HepG2 (cell line): ENCODE measurements around the gene FAM118A. TPM values are rescaled to one million over a fixed set of nuclear protein-coding genes. Genes with fewer than 3 reads are reported as not detected.
A peak's percentile ranks its signal among the peaks of the same experiment; 100 is the strongest.

Experiments
- ARID2 ChIP-seq: sonication (generic); formaldehyde crosslinking; IDR thresholded peaks from 2 replicates; pipeline ENCODE4 v1.8.1; 2022; ENCODE audit warnings: mild to moderate bottlenecking, missing genetic modification reagents, borderline replicate concordance
- CERS6 ChIP-seq: sonication (generic); formaldehyde crosslinking; IDR thresholded peaks from 2 replicates; pipeline ENCODE4 v1.5.0; 2020; ENCODE audit warnings: missing genetic modification reagents
- ELK4 ChIP-seq: sonication (generic); formaldehyde crosslinking; IDR thresholded peaks from 2 replicates; pipeline ENCODE4 v1.9.0; 2021; ENCODE audit warnings: missing genetic modification reagents, borderline replicate concordance
- ETV5 ChIP-seq: IDR thresholded peaks from 2 replicates; pipeline ENCODE4 v1.6.1; 2018; ENCODE audit warnings: missing biosample characterization, missing genetic modification reagents, inconsistent platforms, borderline replicate concordance
- FOXJ3 ChIP-seq: sonication (generic); formaldehyde crosslinking; IDR thresholded peaks from 2 replicates; pipeline ENCODE4 v1.4.0; 2020; ENCODE audit warnings: missing genetic modification reagents, mild to moderate bottlenecking, borderline replicate concordance
- GATAD2A ChIP-seq: IDR thresholded peaks from 2 replicates; pipeline ENCODE4 v1.6.1; 2016
- HHEX ChIP-seq: IDR thresholded peaks from 2 replicates; pipeline ENCODE4 v1.6.1; 2016; ENCODE audit warnings: control low read depth
- MED13 ChIP-seq: sonication (generic); formaldehyde crosslinking; IDR thresholded peaks from 2 replicates; pipeline ENCODE4 v1.5.0; 2020; ENCODE audit warnings: missing genetic modification reagents
- MYC ChIP-seq: sonication (generic); formaldehyde crosslinking; IDR thresholded peaks from 2 replicates; pipeline ENCODE4 v1.9.0; 2021; ENCODE audit warnings: missing genetic modification reagents, borderline replicate concordance
- PAWR ChIP-seq: sonication (generic); formaldehyde crosslinking; IDR thresholded peaks from 2 replicates; pipeline ENCODE4 v1.4.0; 2020; ENCODE audit warnings: missing genetic modification reagents, mild to moderate bottlenecking, borderline replicate concordance
- PRMT3 ChIP-seq: sonication (generic); formaldehyde crosslinking; IDR thresholded peaks from 2 replicates; pipeline ENCODE4 v1.8.1; 2022; ENCODE audit warnings: low read depth, mild to moderate bottlenecking, moderate library complexity, missing genetic modification reagents, borderline replicate concordance
- RERE ChIP-seq: IDR thresholded peaks from 2 replicates; pipeline ENCODE4 v1.6.1; 2016; ENCODE audit warnings: low read depth, missing genetic modification reagents, missing compliant biosample characterization
- RFX3 ChIP-seq: IDR thresholded peaks from 2 replicates; pipeline ENCODE4 v1.6.1; 2016; ENCODE audit warnings: missing biosample characterization, missing genetic modification reagents
- SP1 ChIP-seq, 2 experiments: fragments of 450-650 bp in 1 of 2; sonication (generic) in 1 of 2; formaldehyde crosslinking in 1 of 2; IDR thresholded peaks; 2 replicates each; pipeline versions ENCODE4 v1.4.0 to v1.6.1; 2016 to 2020; ENCODE audit warnings: missing genetic modification reagents in 1 of 2
- SP5 ChIP-seq: IDR thresholded peaks from 2 replicates; pipeline ENCODE4 v1.6.1; 2016; ENCODE audit warnings: low read depth, borderline replicate concordance
- SRSF9 ChIP-seq: fragments of 200-400 bp; formaldehyde crosslinking; IDR thresholded peaks from 2 replicates; pipeline ENCODE4 v1.6.1; 2018; ENCODE audit warnings: borderline replicate concordance, mild to moderate bottlenecking, low read depth, low read length; ENCODE audit not compliant: insufficient read depth, poor library complexity, severe bottlenecking
- TBP ChIP-seq: sonication (generic); formaldehyde crosslinking; IDR thresholded peaks from 2 replicates; pipeline ENCODE4 v1.5.0; 2020; ENCODE audit warnings: missing genetic modification reagents
- ZMYM3 ChIP-seq: sonication (generic); formaldehyde crosslinking; IDR thresholded peaks from 2 replicates; pipeline ENCODE4 v1.5.1; 2020; ENCODE audit warnings: mild to moderate bottlenecking, missing genetic modification reagents
- ZNF10 ChIP-seq: sonication (generic); formaldehyde crosslinking; IDR thresholded peaks from 2 replicates; pipeline ENCODE4 v1.4.0; 2020; ENCODE audit warnings: mild to moderate bottlenecking, low read depth, missing genetic modification reagents, borderline replicate concordance
- ZNF563 ChIP-seq: sonication (generic); formaldehyde crosslinking; IDR thresholded peaks from 2 replicates; pipeline ENCODE4 v1.8.0; 2022; ENCODE audit warnings: mild to moderate bottlenecking, moderate library complexity, missing genetic modification reagents
- ZNF589 ChIP-seq: sonication (generic); formaldehyde crosslinking; conservative IDR thresholded peaks from 2 replicates; pipeline ENCODE4 v1.8.0; 2022; ENCODE audit warnings: mild to moderate bottlenecking, moderate library complexity, missing genetic modification reagents
- ZNF740 ChIP-seq: sonication (generic); formaldehyde crosslinking; IDR thresholded peaks from 2 replicates; pipeline ENCODE4 v1.4.0; 2020; ENCODE audit warnings: missing genetic modification reagents
- ZNF781 ChIP-seq: sonication (generic); formaldehyde crosslinking; IDR thresholded peaks from 2 replicates; pipeline ENCODE4 v1.5.1; 2020; ENCODE audit warnings: borderline replicate concordance, mild to moderate bottlenecking, missing genetic modification reagents; ENCODE audit errors: not compliant biosample characterization
- ZSCAN29 ChIP-seq: sonication (generic); formaldehyde crosslinking; conservative IDR thresholded peaks from 2 replicates; pipeline ENCODE4 v1.4.0; 2020; ENCODE audit warnings: mild to moderate bottlenecking, missing genetic modification reagents
- polyA plus RNA-seq, 8 experiments: library from polyadenylated mRNA; depleted of rRNA in 3 of 8; stranded (reverse) in 7 of 8; unstranded in 1 of 8; fragments of >200 nt; fragmentation: Illumina TruSeq in 4 of 8; extraction: Trizol in 4 of 8; gene quantifications; 2 replicates each; pipeline versions ENCODE4 v1.2.1 to v1.2.3, GENCODE V29; 2011 to 2016; ENCODE audit warnings: low read depth in 4 of 8, missing spikeins in 1 of 8, mixed read lengths in 1 of 8; ENCODE audit not compliant: insufficient read depth in 1 of 8
- total RNA-seq, 5 experiments: library from RNA; depleted of rRNA; stranded (reverse); fragments of >200 nt; fragmentation: Illumina TruSeq; extraction: Trizol; gene quantifications; 2 replicates each; pipeline ENCODE4 v1.2.3, GENCODE V29; 2016; ENCODE audit warnings: low read depth in 1 of 5

FAM118A gene
- total and polyA plus RNA-seq, 2 of the 13 experiments (the other 11 are each of a cell fraction or from before 2014, with no cell fraction given), result 36.7 to 48.2 TPM

GRCh38 chr22:45271667-45272201 lies 38.0 kb upstream of the FAM118A start (continued):
- no peak for TF ChIP-seq SP1 (IDR thresholded peaks at IDR 0.05)
- TF ChIP-seq SP1 (CRISPR knock-in tag; IDR thresholded peaks at IDR 0.05), result no peak
- TF ChIP-seq MYC (CRISPR knock-in tag), result no peak
- TF ChIP-seq ZNF781 (CRISPR knock-in tag), result no peak
- no peak for TF ChIP-seq ELK4 (CRISPR knock-in tag)
- 0 out of 2 replicates have a peak, but pooled peaks have one; percentile 12 for TF ChIP-seq SP5 (CRISPR knock-in tag)
- TF ChIP-seq ETV5 (CRISPR knock-in tag), result no peak
- TF ChIP-seq GATAD2A (CRISPR knock-in tag), result no peak; the same call in 1 of the 2 replicates
- TF ChIP-seq TBP (CRISPR knock-in tag), result no peak
- TF ChIP-seq ZMYM3 (CRISPR knock-in tag), result no peak
- TF ChIP-seq FOXJ3, result no peak
- TF ChIP-seq PAWR (CRISPR knock-in tag), result no peak
- no peak for TF ChIP-seq CERS6 (CRISPR knock-in tag)
- no peak for TF ChIP-seq ZNF10 (CRISPR knock-in tag)
- no peak for TF ChIP-seq RFX3 (CRISPR knock-in tag)
- no peak for TF ChIP-seq HHEX
- no peak for TF ChIP-seq ZNF563 (CRISPR knock-in tag)
- no peak for TF ChIP-seq ZSCAN29
- no peak for TF ChIP-seq MED13 (CRISPR knock-in tag)
- TF ChIP-seq RERE (CRISPR knock-in tag), result no peak
- no peak for TF ChIP-seq PRMT3 (CRISPR knock-in tag)
- no peak for TF ChIP-seq SRSF9
- no peak for TF ChIP-seq ARID2
- no peak for TF ChIP-seq ZNF589
- TF ChIP-seq ZNF740 (CRISPR knock-in tag), result no peak
